ENCODE measurements around the gene PHF19.

Gene PHF19

DNA sequence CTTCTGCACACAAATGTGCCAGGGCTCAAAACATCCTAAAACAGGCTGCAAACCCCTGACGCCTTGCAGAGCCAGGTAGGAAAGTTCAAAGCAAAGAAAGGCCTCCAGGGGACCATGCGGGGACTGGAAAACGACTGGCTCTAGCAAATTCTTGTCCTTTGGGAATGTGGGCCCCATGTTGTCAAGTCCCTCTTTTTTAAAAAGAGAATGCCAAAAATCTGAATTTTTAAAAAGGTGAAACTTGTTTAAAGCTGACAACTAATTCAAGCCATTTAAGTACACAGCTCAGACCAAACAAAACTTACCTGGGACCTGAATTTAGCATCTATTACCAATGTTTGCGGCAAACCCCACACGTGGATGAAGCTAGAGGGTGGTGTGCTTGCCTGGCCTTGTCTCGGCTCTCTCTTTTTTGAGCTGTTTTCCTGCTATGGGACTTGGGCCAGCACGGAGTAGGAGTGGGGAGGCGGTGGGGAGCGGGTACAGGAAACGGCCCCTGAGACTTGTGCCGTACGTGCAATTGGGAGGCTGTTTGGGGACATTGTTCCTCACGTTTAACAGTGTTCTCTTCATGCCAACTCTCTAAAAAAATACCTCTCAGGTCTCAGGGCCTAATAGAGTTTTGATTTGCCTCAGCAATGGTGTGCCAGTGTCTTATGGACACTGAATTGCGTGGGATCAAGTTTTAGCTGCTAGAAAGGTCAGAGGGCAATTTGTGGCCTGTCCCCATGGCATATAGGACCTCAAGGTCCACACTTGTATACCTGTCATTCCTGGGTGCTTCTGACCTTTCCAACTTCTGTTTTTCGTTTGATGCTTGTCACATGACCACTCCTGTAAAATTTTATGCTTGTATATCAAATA is 15.1 kb upstream of the PHF19 start:
- no peak for DNase-seq (ENCODE audit: low read depth)

DNA sequence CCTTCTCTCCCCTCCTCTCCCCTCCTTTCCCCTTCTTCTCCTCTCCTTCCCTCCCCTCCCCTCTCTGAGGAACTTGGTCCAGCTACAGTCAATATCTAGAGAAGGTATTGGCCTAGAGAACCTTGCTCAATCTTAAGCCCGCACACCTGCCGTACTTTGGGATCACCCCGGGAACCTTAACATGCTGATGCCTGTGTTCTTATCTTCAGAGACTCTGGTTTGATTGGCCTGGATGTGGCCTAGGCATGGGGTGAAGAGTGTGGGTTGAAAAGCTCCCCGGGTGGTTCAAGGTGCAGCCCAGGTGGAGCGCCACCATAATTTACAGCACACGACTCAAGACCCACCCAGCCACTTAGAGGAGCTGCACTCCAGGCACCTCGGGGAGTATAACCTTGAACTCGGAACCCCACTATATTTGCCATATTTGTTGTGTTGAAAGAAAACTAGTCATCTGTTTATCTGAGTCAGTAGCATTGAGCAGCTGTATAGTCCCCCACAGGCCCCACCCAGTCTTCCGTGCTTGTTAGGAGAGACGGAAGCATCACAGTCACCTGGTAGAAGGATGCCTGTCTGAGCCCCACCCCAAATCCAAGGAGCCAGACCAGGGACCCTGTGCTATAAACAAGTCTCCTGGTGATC is 14.4 kb upstream of the PHF19 start:
- no peak for DNase-seq (ENCODE audit: low read depth)

DNA sequence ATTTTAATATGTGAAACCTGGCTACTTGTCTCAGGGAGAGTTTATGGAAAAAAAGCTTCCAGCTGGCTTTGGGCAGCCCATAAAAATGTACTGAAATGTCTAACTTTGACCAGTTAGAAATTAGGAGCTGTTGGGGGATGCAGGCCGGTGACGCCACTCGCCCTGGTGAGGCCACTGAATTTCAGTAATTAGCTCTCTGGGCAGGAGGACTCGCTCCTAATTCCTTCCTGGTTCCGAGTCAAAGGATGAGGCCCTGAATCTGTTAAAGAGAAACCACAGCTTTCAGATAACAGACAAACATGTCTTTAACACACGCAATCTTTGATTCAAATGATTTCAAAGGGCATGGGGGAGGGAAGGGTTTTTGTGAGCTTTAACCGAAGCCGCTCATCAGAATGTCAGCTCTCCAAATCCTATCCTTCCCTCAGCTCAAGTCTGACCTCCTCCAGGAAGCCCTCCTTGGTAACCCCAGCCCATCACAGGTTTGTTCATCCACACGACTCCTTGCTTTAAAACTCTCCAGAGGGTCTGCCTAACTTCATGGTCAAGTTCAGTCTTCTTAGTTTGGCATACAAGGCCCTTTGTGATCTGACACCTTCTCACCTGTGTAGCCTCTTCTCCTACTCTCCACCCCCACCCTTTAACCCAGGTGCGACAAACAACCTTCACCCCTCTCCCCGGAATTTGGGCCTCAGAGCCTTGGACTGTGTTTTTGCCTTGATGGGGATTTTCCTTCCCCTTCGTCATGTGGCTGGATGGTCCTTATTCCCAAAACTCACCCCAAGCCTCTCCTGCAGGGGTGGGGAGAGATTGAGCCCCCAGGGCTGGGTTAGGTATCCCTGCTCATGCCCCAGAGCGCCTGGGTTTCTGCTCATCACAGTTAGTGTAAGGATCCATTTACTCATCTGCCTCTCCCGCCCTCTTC is 13.6 kb upstream of the PHF19 start:
- DNase-seq (ENCODE audit: low read depth) = no peak

DNA sequence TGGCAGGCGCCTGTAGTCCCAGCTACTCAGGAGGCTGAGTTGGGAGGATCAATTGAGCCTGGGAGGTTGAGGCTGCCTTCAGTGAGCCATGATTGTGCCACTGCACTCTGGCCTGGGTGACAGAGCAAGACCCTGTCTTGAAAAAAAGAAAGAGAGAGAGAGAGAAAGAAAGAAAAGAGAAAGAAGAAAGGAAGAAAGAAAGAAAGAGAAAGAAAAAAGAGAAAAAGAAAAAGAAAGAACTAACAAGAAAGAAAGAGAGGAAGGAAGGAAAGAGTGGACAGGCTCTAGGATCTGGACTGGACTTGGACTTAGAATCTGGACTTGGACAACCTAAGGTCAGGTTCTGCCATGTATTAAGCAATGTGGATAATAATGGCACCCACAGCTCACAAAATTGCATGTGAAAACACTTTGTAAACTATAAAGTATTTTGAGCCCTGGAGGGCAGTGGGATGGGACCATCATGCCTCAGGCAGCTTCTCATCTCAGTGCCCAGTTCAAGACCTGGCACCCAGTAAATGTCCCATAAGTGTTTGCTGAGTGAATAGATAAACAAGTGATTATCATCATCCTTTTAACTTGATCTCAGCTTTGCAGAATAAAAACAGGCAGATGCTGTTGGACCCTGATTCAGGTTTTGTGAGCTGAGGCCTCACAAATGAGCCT is 12.8 kb upstream of the PHF19 start:
- DNase-seq (ENCODE audit: low read depth) = no peak

DNA sequence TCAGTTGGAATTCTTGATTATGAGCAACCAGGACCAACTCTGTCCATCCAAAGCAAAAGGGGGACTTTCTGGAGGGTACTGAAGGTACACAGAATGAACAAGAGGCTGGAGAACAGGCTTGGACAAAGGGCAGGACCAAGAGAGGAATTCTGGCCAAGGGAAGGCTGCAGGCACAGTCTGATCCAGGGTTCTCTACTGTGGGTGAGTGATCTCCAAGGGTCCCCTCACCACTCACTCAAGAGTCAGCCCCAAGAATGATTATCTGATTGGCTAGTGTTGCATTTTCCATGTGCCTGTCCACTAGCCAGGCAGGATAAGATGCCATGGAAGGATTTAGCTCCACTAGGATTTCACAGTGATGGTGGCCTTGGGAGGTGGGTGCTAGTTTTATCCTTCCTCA is 11.6 kb upstream of the PHF19 start:
- DNase-seq (ENCODE audit: low read depth) = no peak

DNA sequence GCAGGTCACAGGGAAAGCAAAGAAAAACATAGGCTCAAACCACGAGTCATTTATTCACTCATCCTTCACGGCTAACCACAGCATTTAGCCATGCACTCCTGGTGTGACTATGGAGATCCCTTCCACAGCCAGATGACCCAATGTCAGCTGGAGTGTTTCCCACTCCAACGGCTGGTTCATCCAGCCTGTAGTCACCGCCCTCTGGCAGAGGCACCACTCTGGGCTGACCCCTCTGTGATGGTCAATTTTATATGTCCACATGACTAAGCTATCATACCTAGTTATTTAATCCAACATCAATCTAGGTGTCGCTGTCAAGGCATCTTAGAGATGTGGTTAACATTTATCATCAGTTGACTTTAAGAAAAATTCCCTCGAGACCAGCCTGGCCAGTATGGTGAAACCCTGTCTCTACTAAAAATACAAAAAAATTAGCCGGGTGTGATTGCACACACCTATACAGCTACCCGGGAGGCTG is 9.5 kb upstream of the PHF19 start:
- DNase-seq (ENCODE audit: low read depth) = peak; percentile 51

DNA sequence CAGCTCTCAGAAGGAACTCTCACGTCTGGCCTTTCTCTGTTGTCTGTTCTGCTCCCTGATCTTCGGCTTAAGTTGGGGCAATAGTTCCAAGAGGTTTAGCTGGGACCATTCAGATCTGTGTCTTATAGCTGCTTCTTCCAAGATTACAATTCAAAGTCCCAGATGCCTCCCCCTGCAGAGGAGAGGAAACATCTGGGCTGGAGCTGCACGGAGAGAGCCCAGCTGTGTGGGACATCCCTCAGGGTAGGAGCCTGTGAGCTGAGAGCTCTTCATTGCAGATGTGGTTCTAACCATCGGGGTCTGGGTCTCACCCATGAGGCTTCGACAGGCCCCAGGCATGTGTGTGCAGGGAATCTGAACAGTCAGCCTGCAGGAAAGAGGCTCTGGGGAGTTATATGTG is 9.0 kb upstream of the PHF19 start:
- DNase-seq (ENCODE audit: low read depth) = no peak

DNA sequence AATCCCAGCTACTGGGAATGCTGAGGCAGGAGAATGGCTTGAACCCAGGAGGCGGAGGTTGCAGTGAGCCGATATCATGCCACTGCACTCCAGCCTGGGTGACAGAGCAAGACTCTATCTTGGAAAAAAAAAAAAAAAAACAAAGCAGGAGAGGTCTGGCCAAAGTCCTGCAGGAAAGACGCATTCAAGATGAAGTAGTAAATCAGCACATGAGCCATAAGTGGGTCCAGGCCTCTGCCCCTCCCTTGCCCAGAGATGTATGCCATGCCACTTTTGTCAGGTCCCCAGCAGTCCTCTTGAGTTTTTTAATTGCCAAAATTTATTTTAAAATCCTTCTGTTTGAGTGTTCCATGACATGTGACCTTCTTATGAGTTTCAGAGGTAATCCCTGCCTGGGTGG is 8.5 kb upstream of the PHF19 start:
- no peak for DNase-seq (ENCODE audit: low read depth)

DNA sequence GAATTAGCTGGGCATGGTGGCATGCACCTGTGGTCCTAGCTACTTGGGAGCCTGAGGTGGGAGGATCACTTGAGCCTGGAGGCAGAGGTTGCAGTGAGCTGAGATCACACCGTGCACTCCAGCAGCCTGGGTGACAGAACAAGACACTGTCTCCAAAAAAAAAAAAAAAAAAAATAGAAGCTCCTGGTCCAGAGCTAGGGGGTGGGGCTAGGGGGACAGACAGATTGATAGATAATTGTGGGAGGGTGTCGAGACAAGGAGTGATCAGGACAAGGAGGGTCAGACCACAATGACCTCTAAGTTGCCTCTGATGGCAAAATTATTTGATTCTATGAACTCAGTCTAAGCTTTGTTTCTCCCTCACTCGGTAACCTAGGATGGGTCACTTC is 6.6 kb upstream of the PHF19 start:
- DNase-seq (ENCODE audit: low read depth) = no peak

DNA sequence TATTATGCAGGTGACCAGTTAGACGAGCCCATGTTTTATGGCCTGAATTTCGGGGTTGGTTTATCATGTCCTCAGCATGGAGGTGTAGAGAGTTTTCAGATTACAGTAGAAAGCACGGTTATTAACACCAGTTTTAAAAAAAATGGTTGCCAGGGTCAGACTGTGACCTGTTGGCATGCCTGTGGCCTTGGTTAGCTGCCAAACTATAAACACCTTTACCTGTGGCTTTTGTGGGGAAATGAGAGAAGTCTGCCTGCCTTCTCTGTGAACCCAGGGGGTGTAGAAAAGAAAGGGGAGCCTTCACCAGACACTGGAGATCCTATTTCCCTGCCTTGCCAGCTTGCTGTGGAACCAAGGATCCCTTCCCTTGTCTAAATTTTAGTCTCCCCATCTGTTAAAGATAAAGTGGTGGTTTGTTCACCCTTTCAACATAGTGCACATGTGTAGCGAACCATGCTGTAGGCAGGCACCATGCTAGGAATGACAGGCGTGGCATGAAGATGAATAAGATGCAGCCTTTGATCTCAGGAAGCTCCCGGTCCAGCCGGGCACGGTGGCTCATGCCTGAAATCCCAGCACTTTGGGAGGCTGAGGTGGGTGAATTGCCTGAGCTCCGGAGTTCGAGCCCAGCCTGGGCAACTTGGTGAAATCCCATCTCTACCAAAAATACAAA is 6.1 kb upstream of the PHF19 start:
- DNase-seq (ENCODE audit: low read depth) = no peak

DNA sequence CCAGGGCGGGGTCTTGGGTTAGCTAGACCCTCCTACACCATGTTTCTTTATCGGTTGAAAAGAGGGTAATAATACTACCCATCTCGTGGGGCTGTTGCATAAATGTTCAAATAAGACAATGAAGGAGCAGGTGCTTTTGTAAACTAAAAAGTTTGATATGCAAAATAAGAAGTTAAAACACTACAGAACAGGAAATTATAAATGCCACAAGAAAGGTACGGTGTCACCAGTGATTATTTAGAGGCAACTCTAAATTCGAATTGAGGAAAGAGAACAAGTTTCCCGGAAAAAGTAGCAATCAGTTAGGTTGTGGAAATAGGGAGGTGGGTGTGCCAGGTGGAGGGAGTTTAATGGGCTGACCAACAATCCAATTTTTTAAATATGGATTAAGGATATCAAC is 2.5 kb upstream of the PHF19 start:
- DNase-seq (ENCODE audit: low read depth) = no peak

DNA sequence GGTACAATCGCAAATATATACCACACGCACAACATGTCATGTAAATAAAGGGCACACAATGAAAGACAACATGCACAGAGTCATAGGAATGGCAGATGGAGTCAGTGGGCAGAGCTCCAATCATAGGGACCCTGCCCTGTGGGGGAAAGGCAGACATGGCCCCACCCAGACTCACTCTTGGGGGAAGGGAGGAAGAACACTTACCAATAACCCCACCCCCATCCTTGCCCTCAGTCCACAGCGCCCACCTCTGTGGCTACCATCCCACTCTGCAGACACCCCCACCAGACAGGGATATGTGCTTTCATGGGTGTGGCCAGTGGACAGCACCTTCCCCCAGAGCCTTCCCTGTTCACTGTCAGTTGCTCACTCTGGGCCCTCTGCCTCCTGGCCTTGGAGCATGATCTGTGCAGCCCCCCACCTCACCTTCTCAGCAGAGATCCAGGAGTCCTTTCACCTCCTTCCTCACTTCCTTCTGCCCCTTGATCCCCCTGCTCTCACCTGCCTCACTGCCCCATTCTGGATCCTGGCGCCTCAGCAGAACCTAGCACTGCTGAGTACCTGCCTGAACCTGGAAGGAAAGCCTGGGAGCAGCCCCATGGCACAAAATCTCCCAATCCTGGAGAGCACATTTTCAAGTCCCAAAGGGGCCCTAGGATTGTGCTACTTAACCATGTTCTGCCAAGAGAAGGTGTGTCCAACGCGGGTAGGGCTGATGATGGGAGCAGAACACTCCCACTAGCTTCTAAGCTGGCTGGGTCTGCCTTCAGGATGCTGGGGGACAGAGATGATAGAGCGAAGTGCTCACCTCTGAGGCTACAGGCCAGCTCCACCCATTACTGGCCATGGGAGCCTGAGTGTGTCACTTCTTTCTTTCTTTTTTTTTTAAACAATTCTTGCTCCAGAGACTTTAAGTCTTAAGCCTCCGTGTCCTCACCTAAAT is 1.5 kb upstream of the PHF19 start:
- no peak for DNase-seq (ENCODE audit: low read depth)

DNA sequence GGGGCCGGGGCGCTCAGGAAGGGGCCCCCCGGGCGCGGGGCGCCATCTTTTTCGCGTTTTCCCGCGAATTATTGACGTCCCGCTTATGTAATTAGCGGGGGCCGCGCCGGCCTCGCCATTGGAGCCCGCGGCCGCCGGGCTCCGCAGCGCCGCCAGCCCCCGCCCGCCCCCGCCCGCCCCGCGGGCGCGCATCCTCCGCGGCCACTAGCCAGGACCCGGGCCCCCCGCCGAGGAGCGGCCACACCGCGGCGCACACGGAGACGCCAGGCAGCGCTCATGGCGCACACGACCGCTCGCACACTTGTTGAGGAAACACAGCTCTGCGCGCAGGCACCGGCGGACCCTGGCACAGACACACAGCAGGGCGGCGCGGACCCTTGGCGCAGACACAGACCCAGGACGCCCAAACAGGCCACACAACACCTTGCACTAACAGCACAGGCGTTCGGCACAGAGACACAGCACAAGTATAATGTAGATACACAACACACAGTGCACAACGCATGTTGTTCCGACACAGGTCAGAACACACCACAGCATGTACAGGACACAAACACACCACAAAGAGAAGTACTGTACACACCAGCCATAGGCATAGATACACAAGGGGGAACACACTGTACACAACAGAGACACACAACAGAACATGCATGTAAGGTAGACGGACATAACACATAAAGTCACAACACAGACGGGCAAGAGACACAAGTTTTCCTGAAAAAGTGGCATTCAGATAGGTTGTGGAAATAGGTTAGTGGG is 467 bp upstream of the PHF19 start:
- no peak for DNase-seq (ENCODE audit: low read depth)

DNA sequence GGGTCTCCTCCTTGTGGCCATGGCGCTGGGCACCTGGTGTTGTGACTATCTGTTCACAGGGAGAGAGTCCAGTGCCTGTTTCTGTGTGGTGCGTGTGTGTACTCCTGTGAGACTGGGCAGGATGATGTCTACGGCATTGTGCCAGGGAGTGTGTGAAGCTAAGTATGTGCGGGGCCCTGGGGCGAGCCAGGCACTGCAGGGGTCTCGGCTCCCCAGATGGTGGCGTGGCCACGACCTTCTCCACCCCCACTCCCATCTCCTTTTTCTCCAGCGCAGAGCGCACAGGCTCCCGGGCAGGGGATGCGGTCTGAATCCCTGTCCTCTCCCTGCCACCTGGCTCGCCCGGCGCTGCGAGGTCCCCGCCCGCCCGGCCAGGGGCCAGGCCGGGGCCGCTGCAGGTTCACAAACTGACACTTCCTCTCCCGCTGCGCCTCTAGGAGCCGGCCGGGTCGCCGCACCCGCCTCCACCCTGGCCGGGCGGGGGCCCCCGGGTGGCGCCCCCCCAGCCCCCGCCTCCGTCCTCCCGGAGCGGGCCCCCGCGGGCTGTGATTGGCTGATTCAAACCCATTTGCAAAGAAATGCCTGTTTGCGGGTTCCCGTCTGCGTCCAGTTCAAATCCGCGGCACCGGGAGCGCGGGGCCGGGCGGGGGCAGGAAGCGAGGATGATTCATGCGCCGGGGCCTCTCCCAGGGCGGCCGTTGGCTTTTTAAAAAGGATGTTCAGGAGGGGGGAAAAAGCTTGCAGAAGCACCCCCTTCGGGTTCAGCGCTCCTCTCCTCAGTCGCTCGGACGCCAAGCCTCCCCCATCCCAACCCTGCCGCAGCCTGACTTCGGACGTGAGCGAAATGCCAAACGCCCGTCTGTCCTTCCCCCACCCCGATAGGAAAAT is 790 bp downstream of the PHF19 start:
- DNase-seq (ENCODE audit: low read depth) = peak; percentile 27

DNA sequence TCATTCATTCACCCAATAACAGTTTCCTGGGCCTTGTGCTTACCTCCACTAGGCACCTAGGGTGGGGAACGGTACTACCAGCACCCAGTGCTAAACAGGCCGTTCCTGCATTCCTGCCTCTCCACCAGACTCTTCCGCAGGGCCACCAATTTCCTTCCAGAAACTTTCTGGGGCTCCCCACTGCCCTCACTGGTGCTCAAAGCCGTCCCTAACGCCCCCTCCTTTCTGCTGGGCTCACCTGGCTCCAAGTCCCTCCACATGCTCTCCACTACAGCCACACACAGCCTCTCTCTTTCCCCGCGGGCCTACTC is 1.4 kb downstream of the PHF19 start:
- no peak for DNase-seq (ENCODE audit: low read depth)

DNA sequence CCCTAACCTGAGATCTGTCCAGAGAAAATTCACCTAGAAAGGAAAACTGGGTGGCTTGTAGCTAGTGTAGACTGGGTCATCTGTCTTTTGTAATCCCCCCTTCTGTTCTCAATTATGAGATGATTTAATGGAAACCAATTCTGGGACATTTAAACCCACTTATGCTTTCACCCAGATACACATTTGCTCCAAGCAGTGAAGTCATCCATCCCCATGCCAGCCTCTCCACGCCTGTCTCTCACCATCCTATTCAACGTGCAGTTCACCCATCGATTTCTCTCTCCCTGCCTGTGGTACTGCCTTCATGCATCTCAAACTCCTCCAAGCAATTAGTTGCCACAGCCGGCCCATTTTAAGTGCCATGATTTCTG is 1.8 kb downstream of the PHF19 start:
- DNase-seq (ENCODE audit: low read depth) = no peak

DNA sequence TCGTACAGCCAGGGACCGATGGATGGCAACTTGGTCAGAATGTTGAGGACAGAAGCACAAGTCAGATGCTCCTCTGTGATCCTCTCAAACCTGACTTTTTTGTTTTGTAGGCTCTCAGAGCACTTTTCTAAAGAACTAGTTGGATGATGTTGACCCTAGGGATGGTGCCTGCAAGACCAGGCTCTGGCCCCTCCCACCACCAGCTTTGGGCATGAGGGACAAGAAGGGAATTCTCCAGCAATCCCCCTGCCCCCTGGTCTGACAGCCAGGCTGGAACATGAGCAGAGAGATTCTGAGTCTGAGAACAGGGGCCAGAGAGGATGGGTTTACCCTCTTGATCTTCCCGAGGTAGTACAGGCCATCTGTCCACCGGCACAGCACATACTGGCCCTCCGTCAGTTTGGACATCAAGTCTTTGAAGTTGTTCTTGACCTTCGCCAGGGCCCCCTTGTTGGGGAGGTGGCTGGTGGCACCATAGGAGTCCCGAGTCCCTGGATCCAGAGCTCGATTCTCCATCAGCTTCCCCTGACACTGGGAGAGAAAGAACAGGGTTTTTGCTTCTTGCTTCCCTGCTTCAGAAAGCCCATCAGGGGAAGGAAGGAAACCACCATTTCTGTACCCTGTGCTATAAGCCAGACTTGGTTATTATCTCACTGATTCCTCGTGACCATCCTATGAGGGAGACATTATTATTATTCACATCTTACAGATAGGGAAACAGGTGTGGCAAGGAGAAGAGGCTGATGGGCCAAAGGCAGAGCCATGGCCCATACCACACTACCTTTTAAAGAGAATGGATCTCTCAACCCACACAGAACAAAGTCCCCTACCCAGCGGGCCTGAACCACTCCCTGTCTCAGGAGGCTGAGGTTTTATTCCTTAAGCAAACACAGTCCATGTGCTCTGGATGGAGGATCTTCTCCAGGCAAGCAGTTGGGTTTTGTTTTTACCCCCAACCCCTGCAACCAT is 2.5 kb downstream of the PHF19 start:
- no peak for DNase-seq (ENCODE audit: low read depth)

DNA sequence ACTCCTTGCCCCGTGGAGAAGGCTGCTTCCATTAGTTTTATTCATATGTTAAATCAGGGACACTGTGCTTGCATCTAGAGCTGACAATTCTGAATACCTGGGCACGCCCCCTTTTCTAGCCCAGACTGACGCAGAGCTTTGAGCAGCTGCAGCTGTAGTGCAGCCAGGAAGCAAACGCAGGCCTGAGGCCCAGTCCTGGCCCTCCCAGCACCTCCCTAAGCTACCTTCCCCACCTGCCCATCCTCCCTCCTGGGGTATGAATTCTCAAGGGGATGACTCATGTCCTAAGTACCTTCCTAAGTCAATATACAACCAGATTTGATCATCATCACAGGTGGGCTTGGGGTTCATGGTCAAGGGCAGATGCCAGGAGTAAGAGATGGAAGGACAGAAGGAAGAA is 3.5 kb downstream of the PHF19 start:
- DNase-seq (ENCODE audit: low read depth) = no peak

Measured in GM04503 (cell line).